HG02623 (cell line): Measurements from ENCODE around the gene ECI1.

ENCODE experiments used
- ATAC-seq: cut with Tn5 transposase; IDR thresholded peaks from one replicate; pipeline ENCODE4 v1.9.1; 2021; ENCODE audit warnings: moderate library complexity; ENCODE audit not compliant: unreplicated experiment

Gene ECI1, protein sequence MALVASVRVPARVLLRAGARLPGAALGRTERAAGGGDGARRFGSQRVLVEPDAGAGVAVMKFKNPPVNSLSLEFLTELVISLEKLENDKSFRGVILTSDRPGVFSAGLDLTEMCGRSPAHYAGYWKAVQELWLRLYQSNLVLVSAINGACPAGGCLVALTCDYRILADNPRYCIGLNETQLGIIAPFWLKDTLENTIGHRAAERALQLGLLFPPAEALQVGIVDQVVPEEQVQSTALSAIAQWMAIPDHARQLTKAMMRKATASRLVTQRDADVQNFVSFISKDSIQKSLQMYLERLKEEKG

DNA sequence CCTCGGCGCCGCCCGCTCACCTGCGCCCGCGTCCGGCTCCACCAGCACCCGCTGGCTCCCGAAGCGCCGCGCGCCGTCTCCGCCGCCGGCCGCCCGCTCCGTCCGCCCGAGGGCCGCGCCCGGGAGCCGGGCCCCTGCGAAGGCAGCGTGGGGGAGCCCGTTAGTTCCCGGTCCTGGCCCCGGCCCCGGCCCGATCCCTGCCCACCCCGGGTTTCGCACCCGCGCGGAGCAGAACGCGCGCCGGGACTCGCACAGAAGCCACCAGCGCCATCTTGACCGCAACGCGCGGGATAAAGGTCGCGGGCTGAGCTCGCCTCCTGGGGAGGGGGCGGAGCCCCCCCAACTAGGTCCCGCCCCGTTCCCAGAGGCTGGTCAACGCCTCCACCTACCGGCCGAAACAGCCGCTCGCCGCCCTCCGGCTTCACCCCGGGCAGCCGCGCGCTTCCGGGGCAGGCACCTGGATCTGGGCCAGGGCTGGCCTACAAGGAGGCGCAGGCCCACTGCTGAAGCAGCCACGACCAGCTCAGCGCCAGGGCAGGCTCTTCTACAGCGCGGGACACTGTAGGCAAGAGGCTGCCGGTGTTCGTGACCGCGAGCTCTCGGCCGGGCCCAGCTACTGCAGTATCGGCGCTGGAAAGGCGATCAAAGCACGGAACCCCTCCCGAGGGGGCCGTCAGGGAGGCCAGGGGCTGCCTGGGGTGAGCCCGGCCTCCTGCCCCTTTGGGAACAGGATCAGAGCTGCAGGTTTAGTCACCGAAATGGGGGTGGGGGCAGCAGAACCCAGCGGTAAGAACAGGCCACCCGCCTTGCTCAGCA is at the start of gene ECI1:
Gene ECI1, minus strand, starts transcription at position 292 of the 816 bp plus-strand sequence. Its CDS starts 21 bp downstream, at position 271.
- peak; percentile 82 for ATAC-seq

DNA sequence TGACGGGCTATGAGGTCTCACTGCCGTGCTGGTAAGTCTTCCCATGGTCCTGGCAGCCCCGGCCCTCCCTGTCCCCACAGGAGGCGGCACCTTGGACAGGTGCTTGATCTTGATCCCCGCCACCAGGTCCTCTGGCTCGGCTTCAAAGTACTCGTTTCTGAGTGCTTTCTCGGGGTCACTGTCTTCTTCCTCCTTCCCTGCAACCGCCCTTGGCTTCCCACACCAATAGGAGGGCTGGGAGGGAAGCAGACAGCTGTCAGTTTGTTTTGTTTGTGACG is 48.5 kb upstream of the ECI1 start:
- no peak for ATAC-seq

DNA sequence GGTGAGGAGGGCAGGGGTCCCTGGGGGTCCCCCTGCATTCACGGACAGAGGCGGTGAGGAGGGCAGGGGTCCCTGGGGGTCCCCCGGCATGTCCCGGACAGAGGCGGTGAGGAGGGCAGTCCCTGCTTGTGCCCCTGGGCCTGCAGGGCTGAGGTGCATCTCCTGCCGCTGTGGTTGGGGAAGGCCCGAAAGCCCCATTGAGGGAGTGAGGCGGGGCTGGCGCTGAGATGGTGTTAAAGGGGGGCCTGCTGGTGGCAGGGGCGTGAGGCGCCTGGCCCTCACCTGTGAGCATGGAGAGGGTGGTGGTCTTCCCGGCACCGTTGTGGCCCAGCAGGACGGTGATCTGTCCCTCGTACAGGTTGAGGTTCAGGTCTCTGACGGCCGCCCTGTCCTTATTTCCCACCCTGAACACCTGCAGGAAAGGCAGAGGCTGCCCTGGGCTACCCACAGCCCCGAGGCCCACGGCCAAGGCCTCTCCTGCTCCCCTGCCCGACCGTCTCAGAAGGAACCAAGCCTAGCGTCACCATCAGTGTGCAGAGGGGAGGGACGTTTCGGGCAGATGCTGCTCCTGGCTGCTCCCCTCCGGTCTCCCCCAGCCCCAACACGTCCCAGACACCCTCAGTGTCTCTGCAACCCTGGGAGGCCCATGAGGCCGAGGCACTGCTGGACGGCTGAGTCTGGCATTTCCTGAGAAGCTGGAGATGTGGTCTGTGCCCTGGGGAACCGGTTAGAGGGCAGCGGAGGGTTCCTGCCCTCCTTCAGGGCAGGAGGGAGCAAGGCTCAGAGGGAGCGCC is 47.9 kb upstream of the ECI1 start:
- no peak for ATAC-seq

DNA sequence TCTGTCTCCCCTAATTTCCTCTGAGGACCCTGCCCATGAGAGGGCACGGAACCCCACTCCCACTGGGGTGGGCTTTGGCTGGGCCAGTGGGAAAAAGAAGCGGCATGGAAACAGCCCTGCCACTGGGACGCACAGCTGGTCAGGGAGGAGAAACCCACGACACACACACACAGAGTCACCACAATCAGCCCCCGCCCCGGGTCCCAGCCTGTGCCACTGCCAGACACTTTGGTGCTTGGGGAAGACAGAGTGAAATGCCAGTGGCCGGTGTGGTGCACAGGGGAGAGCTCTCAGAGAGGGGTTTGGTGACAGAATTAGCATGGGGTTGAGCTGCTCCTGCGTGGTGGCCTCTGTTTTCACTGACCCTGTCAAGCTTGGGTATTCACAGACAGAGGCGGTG is 47.2 kb upstream of the ECI1 start:
- no peak for ATAC-seq

DNA sequence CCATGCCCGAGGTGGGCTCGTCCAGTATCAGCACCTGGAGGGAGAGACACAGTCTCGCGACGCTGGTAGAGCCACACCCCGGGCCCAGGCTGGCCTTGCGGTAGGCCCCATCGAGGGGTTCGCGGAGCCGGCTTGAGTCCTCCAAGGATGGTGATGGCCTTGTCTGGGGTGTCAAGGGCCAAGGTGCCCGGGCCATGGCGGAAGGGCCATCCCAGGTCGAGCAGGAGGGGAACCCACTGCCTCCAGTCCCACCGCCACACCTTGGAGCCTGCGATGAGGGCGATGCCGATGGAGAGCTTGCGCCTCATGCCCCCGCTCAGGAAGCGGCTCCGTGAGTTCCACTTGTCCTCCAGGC is 46.1 kb upstream of the ECI1 start:
- ATAC-seq = no peak

DNA sequence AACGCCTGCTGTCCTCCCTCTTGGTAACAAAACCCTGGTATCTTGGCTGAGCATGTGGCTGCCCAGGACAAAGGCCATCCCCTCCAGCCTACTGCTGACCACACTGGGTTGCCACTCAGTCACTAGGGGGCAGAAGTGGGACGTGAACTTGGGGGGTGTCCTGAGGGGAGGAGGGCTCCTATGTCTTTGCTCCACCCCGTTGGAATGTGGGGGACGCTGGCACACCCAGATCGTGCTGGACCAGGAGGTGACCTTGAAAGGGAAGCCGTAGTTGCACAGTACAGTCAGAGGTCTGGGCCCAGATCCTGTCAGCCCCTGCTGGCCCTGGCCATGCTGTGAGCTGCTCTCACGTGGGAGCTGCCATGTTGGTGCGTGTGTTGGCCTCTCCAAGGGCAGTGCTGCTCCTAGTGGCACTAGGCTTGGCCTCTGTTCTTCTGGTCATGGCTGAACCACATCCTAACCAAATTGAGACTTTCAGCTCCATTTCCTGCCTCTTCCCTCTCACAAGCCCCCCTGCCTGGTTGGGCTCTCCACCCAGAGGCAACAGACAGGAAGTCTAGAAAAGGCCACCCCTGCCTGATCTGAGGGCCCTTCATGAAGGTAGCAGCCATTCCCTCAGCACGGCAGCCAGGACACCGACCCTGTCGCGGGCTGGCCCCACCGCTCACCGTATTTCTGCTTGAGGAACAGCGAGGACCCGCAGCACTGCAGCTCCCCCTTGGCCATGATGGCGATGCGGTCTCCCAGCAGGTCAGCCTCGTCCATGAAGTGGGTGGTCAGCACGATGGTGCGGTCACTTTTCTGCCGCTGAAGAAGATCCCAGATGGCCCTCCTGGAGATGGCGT is 45.5 kb upstream of the ECI1 start:
- no peak for ATAC-seq

DNA sequence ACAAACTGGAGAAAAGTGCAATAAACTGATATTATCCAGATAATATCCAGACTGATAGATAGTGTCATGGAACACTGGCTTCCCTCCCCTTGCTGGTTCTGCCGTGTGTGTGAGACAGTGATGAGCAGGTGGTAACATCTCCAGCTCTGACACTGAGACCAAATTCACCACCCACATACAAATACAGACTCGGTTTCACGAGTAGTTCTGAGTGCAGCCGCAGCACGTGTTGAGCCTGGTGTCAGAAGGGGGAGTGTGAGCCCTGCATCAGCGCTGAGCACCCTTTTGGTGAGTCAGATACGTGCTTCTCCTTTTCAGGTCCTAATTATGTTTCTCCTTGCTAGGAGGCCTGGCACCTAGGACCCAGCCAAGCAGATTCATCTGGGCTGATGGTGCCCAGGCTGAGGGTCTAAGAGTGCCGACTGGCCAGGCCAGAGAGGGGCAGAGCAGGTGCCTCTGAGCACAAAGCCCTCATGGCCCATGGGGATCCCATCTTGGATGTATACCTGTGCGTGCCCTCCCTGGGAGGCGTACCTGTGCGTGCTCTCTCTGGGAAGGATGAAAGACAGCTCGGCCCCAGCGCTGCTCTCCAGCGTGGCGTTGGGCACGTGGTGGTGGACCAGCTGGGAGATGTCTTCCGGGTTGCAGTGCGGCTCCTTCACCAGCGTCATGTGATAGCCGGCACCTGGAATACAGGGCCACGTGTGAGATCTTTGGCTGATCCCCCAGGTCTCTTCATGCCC is 43.8 kb upstream of the ECI1 start:
- ATAC-seq = no peak

DNA sequence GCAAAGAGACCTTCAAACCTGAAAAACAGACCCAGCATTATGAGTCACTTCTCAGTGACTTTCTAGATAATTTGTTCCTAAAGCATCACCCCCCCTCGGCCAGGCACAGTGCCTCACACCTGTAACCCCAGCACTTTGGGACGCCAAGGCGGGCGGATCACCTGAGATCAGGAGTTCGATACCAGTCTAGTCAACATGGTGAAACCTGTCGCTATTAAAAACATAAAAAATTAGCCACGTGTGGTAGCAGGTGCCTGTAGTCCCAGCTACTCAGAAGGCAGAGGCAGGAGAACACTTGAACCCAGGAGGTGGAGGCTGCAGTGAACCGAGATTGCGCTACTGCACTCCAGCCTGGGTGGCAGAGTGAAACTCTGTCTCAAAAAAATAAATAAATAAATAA is 40.8 kb upstream of the ECI1 start:
- ATAC-seq = no peak

DNA sequence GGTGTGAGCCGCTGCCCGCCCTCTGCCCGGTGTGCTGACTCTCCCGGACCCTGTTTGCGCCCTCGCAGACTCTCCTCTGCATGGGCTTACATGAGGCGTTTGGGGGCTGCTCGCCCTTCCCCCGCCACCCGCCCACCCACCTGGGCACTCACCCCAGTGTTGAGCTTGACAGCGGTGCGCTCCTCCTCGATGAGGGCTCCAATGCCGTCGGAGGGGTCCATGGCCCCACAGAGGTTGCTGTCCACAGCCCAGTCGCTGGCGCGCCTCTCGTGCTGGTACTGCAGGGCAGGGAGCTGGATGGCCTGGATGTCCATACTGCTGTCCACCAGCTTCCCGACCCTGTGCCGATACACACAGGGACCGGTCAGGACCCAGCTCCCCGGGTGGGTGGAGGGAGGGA is 37.9 kb upstream of the ECI1 start:
- ATAC-seq = no peak

DNA sequence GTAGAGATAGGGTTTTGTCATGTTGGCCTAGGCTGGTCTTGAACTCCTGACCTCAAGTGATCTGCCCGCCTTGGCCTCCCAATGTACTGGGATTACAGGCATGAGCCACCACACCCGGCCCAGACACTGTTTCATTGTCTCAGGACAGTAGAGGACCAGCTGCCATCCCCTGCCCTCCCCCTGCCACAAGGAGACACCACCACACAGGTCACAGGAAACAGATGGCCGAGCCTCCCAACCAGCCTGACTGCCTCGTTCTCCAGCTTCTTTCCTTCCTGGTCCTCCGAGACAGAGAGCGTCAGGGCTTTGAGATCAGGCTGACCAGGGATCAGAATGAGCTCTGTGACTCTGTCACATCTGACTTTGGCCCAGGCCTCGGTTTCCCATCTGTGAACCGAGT is 37.3 kb upstream of the ECI1 start:
- no peak for ATAC-seq

DNA sequence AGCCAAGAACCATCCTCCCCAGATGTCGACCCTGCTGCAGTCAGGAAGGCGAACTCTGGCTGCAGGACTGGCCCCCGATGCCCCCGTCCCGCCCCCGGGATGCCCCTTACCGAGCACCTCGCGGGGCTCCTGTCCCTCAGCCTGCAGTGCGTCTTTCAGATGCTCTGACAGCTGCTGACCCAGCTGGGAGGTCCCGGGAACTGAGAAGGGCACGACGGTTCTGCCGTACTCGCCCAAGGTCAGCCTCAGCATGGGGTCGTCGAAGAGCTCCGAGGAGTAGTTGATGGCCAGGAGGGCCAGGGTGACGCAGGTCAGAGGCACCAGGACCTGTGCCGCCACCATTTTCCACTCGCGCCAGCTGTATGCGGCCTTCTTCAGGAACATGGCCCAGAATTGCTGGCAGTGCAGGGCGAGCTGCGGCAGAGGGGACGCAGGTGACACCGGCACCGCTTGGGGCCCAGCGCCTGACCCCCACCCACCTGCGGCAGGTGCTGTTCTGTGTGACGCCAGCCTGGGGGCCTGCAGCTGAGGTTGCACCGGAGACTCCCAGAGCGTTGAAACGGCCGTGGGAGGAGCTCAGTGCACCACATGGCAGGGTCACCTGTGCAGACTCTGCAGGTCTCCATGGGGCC is 36.6 kb upstream of the ECI1 start:
- ATAC-seq = no peak

DNA sequence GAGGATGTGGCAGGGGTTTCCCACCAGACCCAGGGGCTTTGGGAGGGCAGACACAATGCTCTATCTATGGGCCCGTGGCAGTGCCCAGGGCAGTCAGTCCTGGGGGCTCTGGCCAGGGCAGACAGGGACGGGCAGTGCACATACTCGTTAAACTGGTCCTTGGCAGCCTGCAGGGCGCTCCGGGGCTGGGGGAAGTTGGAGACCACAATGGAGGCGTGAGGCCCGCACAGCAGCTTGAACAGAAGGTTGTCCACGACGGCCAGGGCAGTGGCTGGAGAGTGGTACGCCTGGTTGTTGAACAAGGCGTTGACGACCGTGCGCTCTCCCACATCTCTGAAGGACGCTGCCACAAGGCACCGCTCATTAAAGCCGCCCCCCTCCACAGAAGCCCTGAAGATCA is 35.2 kb upstream of the ECI1 start:
- ATAC-seq = no peak

DNA sequence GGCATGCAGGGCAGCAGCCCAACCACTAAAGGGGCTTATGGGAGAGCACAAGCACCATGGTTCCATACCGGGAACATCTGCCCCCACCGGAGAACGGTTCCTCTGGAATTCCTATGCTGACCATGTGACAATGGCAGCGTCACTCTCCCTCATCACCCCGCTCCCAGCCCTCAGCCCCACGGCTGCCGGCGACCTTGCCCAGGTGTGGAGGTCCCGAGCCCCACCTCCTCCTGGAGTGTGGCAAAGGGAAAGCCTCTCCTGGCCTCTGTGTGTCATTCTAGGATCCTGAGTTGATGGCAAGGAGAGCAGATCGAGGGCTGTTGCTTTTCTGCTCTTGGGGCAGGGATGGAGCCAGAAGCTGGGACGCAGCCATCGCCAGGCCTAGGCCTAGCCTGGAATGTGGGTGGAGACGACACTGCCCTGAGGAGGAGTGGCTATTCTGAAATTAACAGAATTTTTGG is 34.4 kb upstream of the ECI1 start:
- no peak for ATAC-seq

DNA sequence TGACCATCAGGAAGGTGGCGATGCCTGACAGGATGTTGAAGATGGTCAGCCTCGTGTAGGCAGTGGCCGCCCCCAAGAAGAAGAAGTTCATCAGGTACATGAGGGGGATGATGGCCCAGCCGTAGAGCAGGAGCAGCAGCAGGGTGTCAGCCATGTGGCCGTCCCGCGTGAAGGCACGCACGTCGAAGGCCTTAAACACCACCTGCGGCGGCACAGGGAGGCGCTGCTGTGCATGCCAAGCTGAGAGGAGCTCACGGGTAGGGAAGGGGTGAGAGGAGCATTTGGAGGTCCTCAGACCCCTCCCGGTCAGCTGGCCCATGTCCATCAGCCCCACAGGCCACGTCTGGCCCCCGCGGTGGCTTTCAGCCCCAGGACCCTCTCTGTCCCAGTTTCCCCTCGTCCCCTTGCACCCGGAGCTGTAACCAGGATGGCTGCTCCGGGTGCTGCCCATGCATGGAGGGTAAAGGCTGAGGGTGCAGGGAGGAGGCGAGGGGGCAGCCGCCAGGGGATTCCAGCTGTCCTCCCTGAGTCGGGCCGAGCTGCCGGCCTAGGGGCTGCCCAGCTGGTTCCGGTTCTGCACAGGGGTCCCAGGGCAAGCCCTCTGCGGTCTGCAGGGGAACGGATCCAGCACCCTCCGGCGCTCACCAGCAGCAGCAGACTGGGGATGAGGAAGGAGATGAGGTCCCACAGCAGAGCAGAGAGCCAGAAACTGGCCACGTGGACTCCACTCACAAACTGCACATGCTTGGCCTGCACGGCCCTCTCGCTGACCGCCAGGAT is 33.6 kb upstream of the ECI1 start:
- ATAC-seq = no peak

DNA sequence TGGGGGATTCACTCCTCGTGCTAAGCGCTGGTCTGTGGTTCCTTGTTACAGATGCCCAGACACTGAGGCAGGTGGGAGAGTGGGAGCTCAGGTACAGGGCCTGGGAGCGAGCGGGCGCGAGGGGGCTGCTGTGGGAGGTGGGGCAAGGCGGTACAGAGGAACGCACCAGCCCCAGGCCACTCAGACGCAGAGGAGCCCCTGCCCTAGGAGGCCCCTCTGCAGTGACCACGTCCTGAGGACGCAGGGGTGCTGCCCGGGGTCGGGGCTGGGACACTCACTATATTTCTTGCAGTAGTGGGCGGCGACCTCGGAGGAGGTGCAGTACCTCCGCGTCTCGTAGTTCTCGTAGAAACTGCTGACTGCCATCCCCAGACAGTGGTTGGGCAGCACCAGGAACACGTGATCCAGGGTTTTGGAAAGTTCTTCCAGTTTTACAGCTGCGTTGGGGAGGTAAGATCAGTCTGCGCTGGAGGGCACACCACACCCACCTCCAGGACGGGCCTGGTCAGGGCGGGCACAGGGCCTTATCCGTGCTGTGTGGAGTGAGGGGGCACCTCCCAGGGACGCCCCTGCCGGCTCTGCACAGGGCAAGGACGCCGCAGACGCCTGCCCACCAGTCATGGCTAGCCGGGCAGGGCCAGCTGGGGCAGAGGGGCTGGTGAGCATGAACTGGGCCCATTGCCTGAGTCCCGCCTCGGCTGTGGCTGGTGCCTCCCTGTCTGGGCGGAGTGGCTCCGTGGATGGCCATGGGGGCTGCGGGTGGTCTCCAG is 32.8 kb upstream of the ECI1 start:
- no peak for ATAC-seq

DNA sequence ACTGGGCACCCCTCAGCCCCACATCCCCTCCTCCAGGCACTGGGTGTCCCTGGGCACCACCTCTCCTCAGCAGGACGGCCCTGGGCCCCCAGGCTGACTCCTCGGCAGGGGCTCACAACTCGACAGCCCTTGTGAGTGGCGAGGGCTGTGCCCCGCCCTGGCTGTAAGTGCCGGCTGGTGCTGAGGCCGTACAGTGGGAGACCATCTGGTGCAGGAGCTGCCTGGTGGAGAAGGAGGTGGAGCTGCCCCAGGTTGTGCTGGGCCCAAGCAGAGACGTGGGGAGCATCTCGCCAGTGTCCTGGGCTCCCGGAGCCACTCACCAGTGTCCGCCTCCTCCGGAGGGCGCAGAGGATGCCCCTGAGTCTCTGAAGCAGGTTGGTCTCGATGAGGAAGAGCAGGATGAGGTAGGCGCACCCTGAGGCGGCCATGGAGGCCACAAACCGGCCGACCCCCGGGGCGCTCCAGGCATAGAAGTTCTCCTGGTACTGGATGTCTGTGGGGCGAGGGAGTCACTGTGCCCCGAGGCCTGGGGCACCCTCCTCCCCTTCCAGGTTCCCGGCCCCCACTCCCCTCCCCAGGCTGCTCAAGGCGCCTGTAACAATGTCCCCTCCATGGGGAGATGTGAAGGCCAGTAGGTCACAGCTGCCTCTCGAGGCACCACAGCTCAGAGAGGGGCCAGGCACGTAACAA is 31.6 kb upstream of the ECI1 start:
- ATAC-seq = no peak

DNA sequence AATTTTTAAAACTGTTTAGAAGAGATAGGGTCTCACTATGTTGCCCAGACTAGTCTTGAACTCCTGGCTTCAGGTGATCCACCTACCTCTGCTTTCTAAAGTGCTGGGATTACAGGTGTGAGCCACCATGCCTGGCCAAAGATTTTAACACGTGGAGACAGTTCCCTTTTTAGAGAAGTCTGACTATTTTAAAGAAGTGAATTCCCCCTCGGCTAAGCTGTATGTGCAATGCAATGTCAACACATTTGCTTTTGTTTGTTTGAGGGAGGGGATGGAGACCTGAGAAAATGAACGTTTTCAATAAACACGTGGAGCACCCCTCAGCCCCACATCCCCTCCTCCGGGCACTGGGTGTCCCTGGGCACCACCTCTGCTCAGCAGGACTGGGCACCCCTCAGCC is 30.9 kb upstream of the ECI1 start:
- ATAC-seq = no peak
